Glomerular endothelial cell (primary cell): Measurements from ENCODE around the gene ZNF587. TPM values are rescaled to one million over a fixed set of nuclear protein-coding genes. Genes with fewer than 3 reads are reported as not detected.
A peak's percentile ranks its signal among the peaks of the same experiment; 100 is the strongest.
"Not testable (repeated sequence)": the region's sequence is repeated elsewhere in the genome, so short reads cannot be mapped to it uniquely, and the experiment has no call there.

Experiments
- DNase-seq: peaks from one replicate; pipeline ENCODE4 v3.0.0-alpha.2; 2011; ENCODE audit warnings: low read depth, low spot score; ENCODE audit errors: extremely low read depth
- total RNA-seq: library from RNA; depleted of rRNA; stranded (reverse); fragments of >200 nt; gene quantifications from 2 replicates; pipeline ENCODE4 v1.2.3, GENCODE V29; 2015

Gene ZNF587
- total RNA-seq, 1 donor from 2014 or later: 30.7 TPM

GRCh38 chr19:57821501-57821900 lies 28.2 kb upstream of the ZNF587 start:
- DNase-seq: not testable (repeated sequence)

- DNase-seq: not testable (repeated sequence)
Observed at GRCh38 chr19:57823155-57823554, 26.5 kb upstream of the ZNF587 start.

- DNase-seq: not testable (repeated sequence)
Observed at GRCh38 chr19:57823608-57824007, 26.1 kb upstream of the ZNF587 start.

- no peak for DNase-seq
Observed at GRCh38 chr19:57825511-57825910, 24.1 kb upstream of the ZNF587 start.

- no peak for DNase-seq
Observed at GRCh38 chr19:57829316-57829715, 20.3 kb upstream of the ZNF587 start.

- peak; percentile 68 for DNase-seq
Observed at GRCh38 chr19:57830071-57830602, 19.5 kb upstream of the ZNF587 start, which contains the start of gene ZNF587B. Gene ZNF587B, plus strand, starts transcription at chr19:57830299. Its CDS starts 230 bp downstream, at chr19:57830529.

- not testable (repeated sequence) for DNase-seq
Observed at GRCh38 chr19:57836991-57837390, 12.7 kb upstream of the ZNF587 start.

- not testable (repeated sequence) for DNase-seq
Observed at GRCh38 chr19:57838622-57839191, 11.0 kb upstream of the ZNF587 start.

GRCh38 chr19:57841122-57841763 lies 8.4 kb upstream of the ZNF587 start:
- no peak for DNase-seq

GRCh38 chr19:57847164-57847563 lies 2.5 kb upstream of the ZNF587 start:
- DNase-seq: not testable (repeated sequence)

- not testable (repeated sequence) for DNase-seq
Observed at GRCh38 chr19:57849162-57849665, 445 bp upstream of the ZNF587 start.

GRCh38 chr19:57850553-57851017 lies 926 bp downstream of the ZNF587 start:
- DNase-seq: no peak

- DNase-seq: not testable (repeated sequence)
Observed at GRCh38 chr19:57851812-57852603, 2.3 kb downstream of the ZNF587 start.

- not testable (repeated sequence) for DNase-seq
Observed at GRCh38 chr19:57854117-57854516, 4.5 kb downstream of the ZNF587 start.

- DNase-seq: not testable (repeated sequence)
Observed at GRCh38 chr19:57862351-57862750, 12.7 kb downstream of the ZNF587 start.

GRCh38 chr19:57867868-57868492 lies 18.3 kb downstream of the ZNF587 start:
- DNase-seq: no peak

GRCh38 chr19:57869655-57870054 lies 20.0 kb downstream of the ZNF587 start:
- not testable (repeated sequence) for DNase-seq

- no peak for DNase-seq
Observed at GRCh38 chr19:57870225-57870624, 20.6 kb downstream of the ZNF587 start.

GRCh38 chr19:57872450-57872849 lies 22.8 kb downstream of the ZNF587 start:
- DNase-seq: no peak
